GM23338 (cell line): ENCODE measurements around the gene CNTNAP2.

Experiments used
- TF ChIP-seq, protein P1 (sequence below), 2 experiments: fragments of 200-600 bp in 1 of 2; sonication (generic) in 1 of 2; conservative IDR thresholded peaks; 2 replicates each; pipeline versions ENCODE4 v1.5.1 to v1.6.1; 2016 to 2017; ENCODE audit warnings: antibody characterized with exemption in 2 of 2, low read depth in 2 of 2, mild to moderate bottlenecking in 2 of 2, moderate library complexity in 1 of 2
- TF ChIP-seq, protein P2 (sequence below): IDR thresholded peaks from one replicate; pipeline ENCODE4 v1.6.1; 2018; ENCODE audit warnings: antibody characterized with exemption; ENCODE audit not compliant: unreplicated experiment

DNA sequence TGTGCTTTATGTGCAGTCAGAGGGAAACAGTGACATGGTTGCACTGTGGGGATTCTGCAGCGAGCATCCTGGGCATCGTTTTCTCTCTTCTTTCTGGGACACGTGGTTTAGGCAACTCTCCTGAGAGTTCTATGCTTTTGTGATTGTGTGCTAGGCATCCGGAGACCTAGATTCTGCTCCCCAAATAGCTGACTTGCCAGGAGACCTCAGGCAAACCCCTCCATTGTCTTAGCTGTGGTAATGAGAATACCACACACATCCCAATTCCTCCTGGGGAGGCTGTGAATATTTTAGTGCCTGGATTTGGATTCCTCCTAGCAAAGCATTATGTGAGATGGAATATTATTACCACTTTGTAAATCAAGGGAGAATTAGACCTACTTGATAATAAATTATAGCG, 1862.0 kb downstream of the CNTNAP2 start:
- TF ChIP-seq, protein P1, sequence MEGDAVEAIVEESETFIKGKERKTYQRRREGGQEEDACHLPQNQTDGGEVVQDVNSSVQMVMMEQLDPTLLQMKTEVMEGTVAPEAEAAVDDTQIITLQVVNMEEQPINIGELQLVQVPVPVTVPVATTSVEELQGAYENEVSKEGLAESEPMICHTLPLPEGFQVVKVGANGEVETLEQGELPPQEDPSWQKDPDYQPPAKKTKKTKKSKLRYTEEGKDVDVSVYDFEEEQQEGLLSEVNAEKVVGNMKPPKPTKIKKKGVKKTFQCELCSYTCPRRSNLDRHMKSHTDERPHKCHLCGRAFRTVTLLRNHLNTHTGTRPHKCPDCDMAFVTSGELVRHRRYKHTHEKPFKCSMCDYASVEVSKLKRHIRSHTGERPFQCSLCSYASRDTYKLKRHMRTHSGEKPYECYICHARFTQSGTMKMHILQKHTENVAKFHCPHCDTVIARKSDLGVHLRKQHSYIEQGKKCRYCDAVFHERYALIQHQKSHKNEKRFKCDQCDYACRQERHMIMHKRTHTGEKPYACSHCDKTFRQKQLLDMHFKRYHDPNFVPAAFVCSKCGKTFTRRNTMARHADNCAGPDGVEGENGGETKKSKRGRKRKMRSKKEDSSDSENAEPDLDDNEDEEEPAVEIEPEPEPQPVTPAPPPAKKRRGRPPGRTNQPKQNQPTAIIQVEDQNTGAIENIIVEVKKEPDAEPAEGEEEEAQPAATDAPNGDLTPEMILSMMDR (conservative IDR thresholded peaks at IDR 0.05; ENCODE audit: low read depth in 2 of 2), result no peak
- TF ChIP-seq, protein P2, sequence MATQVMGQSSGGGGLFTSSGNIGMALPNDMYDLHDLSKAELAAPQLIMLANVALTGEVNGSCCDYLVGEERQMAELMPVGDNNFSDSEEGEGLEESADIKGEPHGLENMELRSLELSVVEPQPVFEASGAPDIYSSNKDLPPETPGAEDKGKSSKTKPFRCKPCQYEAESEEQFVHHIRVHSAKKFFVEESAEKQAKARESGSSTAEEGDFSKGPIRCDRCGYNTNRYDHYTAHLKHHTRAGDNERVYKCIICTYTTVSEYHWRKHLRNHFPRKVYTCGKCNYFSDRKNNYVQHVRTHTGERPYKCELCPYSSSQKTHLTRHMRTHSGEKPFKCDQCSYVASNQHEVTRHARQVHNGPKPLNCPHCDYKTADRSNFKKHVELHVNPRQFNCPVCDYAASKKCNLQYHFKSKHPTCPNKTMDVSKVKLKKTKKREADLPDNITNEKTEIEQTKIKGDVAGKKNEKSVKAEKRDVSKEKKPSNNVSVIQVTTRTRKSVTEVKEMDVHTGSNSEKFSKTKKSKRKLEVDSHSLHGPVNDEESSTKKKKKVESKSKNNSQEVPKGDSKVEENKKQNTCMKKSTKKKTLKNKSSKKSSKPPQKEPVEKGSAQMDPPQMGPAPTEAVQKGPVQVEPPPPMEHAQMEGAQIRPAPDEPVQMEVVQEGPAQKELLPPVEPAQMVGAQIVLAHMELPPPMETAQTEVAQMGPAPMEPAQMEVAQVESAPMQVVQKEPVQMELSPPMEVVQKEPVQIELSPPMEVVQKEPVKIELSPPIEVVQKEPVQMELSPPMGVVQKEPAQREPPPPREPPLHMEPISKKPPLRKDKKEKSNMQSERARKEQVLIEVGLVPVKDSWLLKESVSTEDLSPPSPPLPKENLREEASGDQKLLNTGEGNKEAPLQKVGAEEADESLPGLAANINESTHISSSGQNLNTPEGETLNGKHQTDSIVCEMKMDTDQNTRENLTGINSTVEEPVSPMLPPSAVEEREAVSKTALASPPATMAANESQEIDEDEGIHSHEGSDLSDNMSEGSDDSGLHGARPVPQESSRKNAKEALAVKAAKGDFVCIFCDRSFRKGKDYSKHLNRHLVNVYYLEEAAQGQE, result no peak
